Memory B cell (primary cell): ENCODE measurements around the gene HPCAL4.

Experiments used
- ATAC-seq: fragments of 150-1000 bp; cut with Tn5 transposase; 2 replicates; pipeline ENCODE4 v1.10.0; 2021; ENCODE audit warnings: low read depth, mild to moderate bottlenecking, moderate library complexity
- DNase-seq, 2 donors: peaks; one replicate each; pipeline ENCODE4 v3.0.0; 2022; ENCODE audit warnings: low spot score in 2 of 2
- H3K27ac Mint-ChIP-seq: one replicate; pipeline ENCODE4 v1.8.0; 2022; ENCODE audit warnings: mild to moderate bottlenecking, moderate library complexity, mixed read lengths
- H3K27me3 Mint-ChIP-seq: one replicate; pipeline ENCODE4 v1.8.0; 2022; ENCODE audit warnings: mixed read lengths
- H3K36me3 Mint-ChIP-seq: one replicate; pipeline ENCODE4 v1.8.0; 2022; ENCODE audit warnings: mild to moderate bottlenecking, mixed read lengths
- H3K4me1 Mint-ChIP-seq: one replicate; pipeline ENCODE4 v1.8.0; 2022; ENCODE audit warnings: mixed read lengths
- H3K4me3 Mint-ChIP-seq: one replicate; pipeline ENCODE4 v1.8.0; 2022; ENCODE audit warnings: mild to moderate bottlenecking, moderate library complexity, mixed read lengths
- H3K9me3 Mint-ChIP-seq: one replicate; pipeline ENCODE4 v1.8.0; 2022; ENCODE audit warnings: mixed read lengths

Gene HPCAL4

GRCh38 chr1:39628807-39629350 lies 62.4 kb downstream of the HPCAL4 start:
- no peak for ATAC-seq
- Mint-ChIP-seq H3K36me3 (no peaks in the 10 kb centered on the region), H3K27ac (no peak overlapping the region), H3K4me3 (no peak overlapping the region), H3K9me3 (no peaks in the 10 kb centered on the region), H3K27me3 (peaks cover 14% of the 10 kb centered on the region), H3K4me1 (no peaks in the 10 kb centered on the region)
- no peak for DNase-seq
